B cell (primary cell): ENCODE measurements around the gene KRTAP10-3. TPM values are rescaled to one million over a fixed set of nuclear protein-coding genes. Genes with fewer than 3 reads are reported as not detected.

Experiments used
- ATAC-seq: fragments of 200-7000 bp; cut with Tn5 transposase; one replicate; pipeline ENCODE4 v1.10.0; 2021; ENCODE audit warnings: low read depth, mild to moderate bottlenecking, moderate number of reproducible peaks, moderate library complexity
- CTCF ChIA-PET: fragments of 350-600 bp; sonication (Branson Sonifier 250); formaldehyde crosslinking; loops from one replicate; lab custom pipeline; 2021; ENCODE audit warnings: antibody characterized with exemption, inconsistent platforms; lab: Charles Lee
- POLR2A ChIA-PET: fragments of 350-600 bp; sonication (Branson Sonifier 250); formaldehyde crosslinking; loops from one replicate; lab custom pipeline; 2021; ENCODE audit warnings: antibody characterized with exemption; lab: Charles Lee
- DNase-seq: peaks from one replicate; pipeline ENCODE4 v3.0.0; 2013
- H2AFZ ChIP-seq: 2 replicates; pipeline ENCODE4 v1.6.1; 2012; ENCODE audit warnings: mild to moderate bottlenecking, low read depth, low read length; ENCODE audit not compliant: insufficient read depth, poor library complexity, severe bottlenecking
- H3K27ac ChIP-seq, 2 donors: 1 replicate in 1 of 2; 2 replicates in 1 of 2; pipeline ENCODE4 v1.5.1; 2012 to 2013; ENCODE audit warnings: low read length in 2 of 2, mild to moderate bottlenecking in 2 of 2, moderate library complexity in 1 of 2
- H3K27me3 ChIP-seq, 4 experiments: fragments of 200-600 bp in 1 of 4; sonication (generic) in 1 of 4; replicated peaks in 1 of 4; 1 replicate in 2 of 4; 2 replicates in 2 of 4; pipeline versions ENCODE4 v1.6.1 to v1.7.0; 2013 to 2016; ENCODE audit warnings: low read length in 3 of 4, mild to moderate bottlenecking in 2 of 4, mixed read lengths in 1 of 4, moderate library complexity in 1 of 4; ENCODE audit not compliant: insufficient read depth in 4 of 4, control insufficient read depth in 3 of 4; ENCODE audit errors: control extremely low read depth in 1 of 4
- H3K36me3 ChIP-seq, 2 experiments: replicated peaks in 1 of 2; 1 replicate in 1 of 2; 2 replicates in 1 of 2; pipeline versions ENCODE4 v1.6.1 to v1.7.1; 2013; ENCODE audit warnings: low read length in 1 of 2; ENCODE audit not compliant: insufficient read depth in 2 of 2, control insufficient read depth in 1 of 2; ENCODE audit errors: control extremely low read depth in 1 of 2, extremely low read depth in 1 of 2
- H3K4me1 ChIP-seq, 2 donors: fragments of 200-600 bp in 1 of 2; sonication (generic) in 1 of 2; 1 replicate in 1 of 2; 2 replicates in 1 of 2; pipeline versions ENCODE4 v1.5.1 to v1.6.1; 2013 to 2017; ENCODE audit warnings: low read length in 2 of 2; ENCODE audit not compliant: control insufficient read depth in 2 of 2, insufficient read depth in 2 of 2
- H3K4me2 ChIP-seq: replicated peaks from 2 replicates; pipeline ENCODE3; 2012; ENCODE audit warnings: mild to moderate bottlenecking, low read depth, low read length; ENCODE audit not compliant: poor library complexity, severe bottlenecking
- H3K4me3 ChIP-seq, 5 experiments: fragments of 200-600 bp in 1 of 5; sonication (generic) in 1 of 5; 1 replicate in 3 of 5; 2 replicates in 2 of 5; pipeline versions ENCODE4 v1.5.1 to v1.7.0; 2011 to 2016; ENCODE audit warnings: low read length in 4 of 5, mild to moderate bottlenecking in 4 of 5, low read depth in 2 of 5, control low read depth in 1 of 5, moderate library complexity in 1 of 5; ENCODE audit not compliant: insufficient read depth in 1 of 5; ENCODE audit errors: control extremely low read depth in 1 of 5, extremely low read depth in 1 of 5
- H3K79me2 ChIP-seq: fragments of 200-600 bp; sonication (generic); one replicate; pipeline ENCODE4 v1.6.0; 2016; ENCODE audit warnings: low read length; ENCODE audit not compliant: control insufficient read depth, insufficient read depth
- H3K9ac ChIP-seq: fragments of 200-600 bp; sonication (generic); 2 replicates; pipeline ENCODE4 v1.6.1; 2017; ENCODE audit warnings: mild to moderate bottlenecking, low read length, moderate library complexity
- H3K9me3 ChIP-seq, 3 donors: one replicate each; pipeline versions ENCODE4 v1.6.1 to v1.7.1; 2013; ENCODE audit warnings: low read length in 2 of 3; ENCODE audit not compliant: control insufficient read depth in 2 of 3, insufficient read depth in 1 of 3; ENCODE audit errors: control extremely low read depth in 1 of 3
- H4K20me1 ChIP-seq: 2 replicates; pipeline ENCODE4 v1.6.0; 2012; ENCODE audit warnings: mild to moderate bottlenecking, low read length; ENCODE audit not compliant: insufficient read depth, control insufficient read depth, poor library complexity, severe bottlenecking
- H3K27ac Mint-ChIP-seq: one replicate; pipeline ENCODE4 v1.8.0; 2021; ENCODE audit warnings: mixed read lengths
- H3K27me3 Mint-ChIP-seq: one replicate; pipeline ENCODE4 v1.8.0; 2021; ENCODE audit warnings: mixed read lengths
- H3K4me1 Mint-ChIP-seq: one replicate; pipeline ENCODE4 v1.8.0; 2021; ENCODE audit warnings: mixed read lengths
- H3K4me3 Mint-ChIP-seq: one replicate; pipeline ENCODE4 v1.8.0; 2021; ENCODE audit warnings: mixed read lengths
- H3K9me3 Mint-ChIP-seq: one replicate; pipeline ENCODE4 v1.8.0; 2022; ENCODE audit warnings: mixed read lengths; ENCODE audit not compliant: insufficient read depth
- EZH2 ChIP-seq: IDR thresholded peaks from 2 replicates; pipeline ENCODE4 v1.6.1; 2012; ENCODE audit warnings: borderline replicate concordance, low read depth, mild to moderate bottlenecking, moderate library complexity, low read length; ENCODE audit not compliant: insufficient read depth, poor library complexity, severe bottlenecking
- WGBS: methylation state at CpG from one replicate; pipeline ENCODE4 v1.1.5; 2013; ENCODE audit warnings: missing lambda C conversion rate; ENCODE audit not compliant: insufficient coverage; 5-methylcytosine and 5-hydroxymethylcytosine counted together
- intact Hi-C: fragments of 100-400 bp; cut with micrococcal nuclease; formaldehyde crosslinking; loops from one replicate; pipeline ENCODE4 v1.10.0; 2022
- polyA plus RNA-seq: library from polyadenylated mRNA; depleted of rRNA; stranded (reverse); fragments of >200 nt; gene quantifications from 2 replicates; pipeline ENCODE4 v1.2.3, GENCODE V29; 2012
- total RNA-seq, 2 donors: library from RNA; stranded (reverse); fragments of 120-200 nt in 1 of 2; gene quantifications; 1 replicate in 1 of 2; 2 replicates in 1 of 2; pipeline versions ENCODE4 v1.2.3 to v1.2.4, GENCODE V29; 2013 to 2022
- TF ChIP-seq, protein P1 (sequence below): fragments of 200-600 bp; IDR thresholded peaks from one replicate; pipeline ENCODE4 v1.8.0; 2022; ENCODE audit warnings: antibody characterized with exemption, mild to moderate bottlenecking

KRTAP10-3 gene
- total and polyA plus RNA-seq, 2 donors (not counting 1 experiment from before 2014, with no cell fraction given), result 0.40 TPM; not detected in 1

DNA sequence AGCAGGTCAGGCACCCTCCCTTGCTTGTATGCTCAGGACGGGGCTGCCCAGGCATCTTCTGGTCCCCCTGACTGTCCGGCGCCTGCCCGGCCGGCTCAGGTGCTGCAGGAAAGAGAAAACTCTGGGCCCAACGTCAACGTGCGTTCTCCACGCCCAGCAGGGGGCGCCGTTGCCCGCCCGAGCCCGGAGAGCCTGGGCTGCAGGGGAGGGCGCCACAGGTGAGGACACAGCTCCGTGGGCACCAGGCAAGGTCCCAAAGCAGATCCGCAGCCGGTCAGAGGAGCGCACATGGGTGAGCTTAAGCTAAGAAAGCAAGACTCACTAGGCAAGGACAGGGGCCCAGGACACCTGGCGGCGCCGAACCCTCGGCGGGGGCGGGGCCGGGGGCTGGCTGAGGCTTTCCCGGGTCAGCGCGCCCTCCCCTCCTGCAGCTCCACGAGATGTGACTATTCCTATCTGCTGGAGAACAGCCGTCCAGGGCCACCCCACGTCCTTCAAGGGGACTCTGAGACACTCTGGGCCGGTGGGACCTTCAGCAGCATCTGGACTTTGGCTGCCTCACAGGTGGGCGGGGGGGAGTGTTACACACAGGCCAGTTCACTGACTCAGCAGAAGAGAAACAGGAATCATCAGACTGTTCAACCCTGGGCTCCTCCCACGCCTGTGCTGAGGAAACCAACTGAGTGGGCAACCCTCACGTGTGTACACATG lies 47.9 kb downstream of the KRTAP10-3 start:
- Histone ChIP-seq H3K4me3 (peak overlapping the region in 3 of 5 experiments; percentile 11 to 35 (median 35)), H3K4me2 (peak overlapping the region; percentile 72), H3K4me1 (peaks cover 9 to 11% of the 10 kb centered on the region in 2 donors), H3K27ac (no peak overlapping the region), H3K9ac (peak overlapping the region; percentile 33), H4K20me1 (no peaks in the 10 kb centered on the region), H2AFZ (peak overlapping the region; percentile 40), H3K9me3 (peaks cover 0 to 3% (median 0%) of the 10 kb centered on the region in 3 donors), H3K79me2 (no peaks in the 10 kb centered on the region), H3K36me3 (no peaks in the 10 kb centered on the region), H3K27me3 (peaks cover 0 to 9% (median 4%) of the 10 kb centered on the region in 4 experiments)
- no peak for TF ChIP-seq EZH2
- TF ChIP-seq, protein P1, sequence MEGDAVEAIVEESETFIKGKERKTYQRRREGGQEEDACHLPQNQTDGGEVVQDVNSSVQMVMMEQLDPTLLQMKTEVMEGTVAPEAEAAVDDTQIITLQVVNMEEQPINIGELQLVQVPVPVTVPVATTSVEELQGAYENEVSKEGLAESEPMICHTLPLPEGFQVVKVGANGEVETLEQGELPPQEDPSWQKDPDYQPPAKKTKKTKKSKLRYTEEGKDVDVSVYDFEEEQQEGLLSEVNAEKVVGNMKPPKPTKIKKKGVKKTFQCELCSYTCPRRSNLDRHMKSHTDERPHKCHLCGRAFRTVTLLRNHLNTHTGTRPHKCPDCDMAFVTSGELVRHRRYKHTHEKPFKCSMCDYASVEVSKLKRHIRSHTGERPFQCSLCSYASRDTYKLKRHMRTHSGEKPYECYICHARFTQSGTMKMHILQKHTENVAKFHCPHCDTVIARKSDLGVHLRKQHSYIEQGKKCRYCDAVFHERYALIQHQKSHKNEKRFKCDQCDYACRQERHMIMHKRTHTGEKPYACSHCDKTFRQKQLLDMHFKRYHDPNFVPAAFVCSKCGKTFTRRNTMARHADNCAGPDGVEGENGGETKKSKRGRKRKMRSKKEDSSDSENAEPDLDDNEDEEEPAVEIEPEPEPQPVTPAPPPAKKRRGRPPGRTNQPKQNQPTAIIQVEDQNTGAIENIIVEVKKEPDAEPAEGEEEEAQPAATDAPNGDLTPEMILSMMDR, result peak; percentile 85
- ChIA-PET CTCF (interaction anchor here (0.6 to 3.6 kb wide), 12 partner anchors 26 to 625 kb away, joined by 3 to 37 read pairs (median 4); partner anchors contain the start of gene UBE2G2), POLR2A (no interaction called here)
- peaks cover 7% of the 10 kb centered on the region for H3K4me1 Mint-ChIP-seq
- H3K9me3 Mint-ChIP-seq, result no peaks in the 10 kb centered on the region
- no peak overlapping the region for H3K27ac Mint-ChIP-seq
- 3% methylated on average over 36 of the region's 36 CpGs for WGBS
- H3K27me3 Mint-ChIP-seq, result peaks cover 10% of the 10 kb centered on the region
- peak overlapping the region; percentile 19 for H3K4me3 Mint-ChIP-seq
- peak; percentile 77 for DNase-seq
- intact Hi-C loops, result loop anchor here (1.0 to 5.0 kb wide), 3 partner anchors 283 to 422 kb away; partner anchors contain the start of gene UBE2G2
- ATAC-seq, result peak; percentile 79

DNA sequence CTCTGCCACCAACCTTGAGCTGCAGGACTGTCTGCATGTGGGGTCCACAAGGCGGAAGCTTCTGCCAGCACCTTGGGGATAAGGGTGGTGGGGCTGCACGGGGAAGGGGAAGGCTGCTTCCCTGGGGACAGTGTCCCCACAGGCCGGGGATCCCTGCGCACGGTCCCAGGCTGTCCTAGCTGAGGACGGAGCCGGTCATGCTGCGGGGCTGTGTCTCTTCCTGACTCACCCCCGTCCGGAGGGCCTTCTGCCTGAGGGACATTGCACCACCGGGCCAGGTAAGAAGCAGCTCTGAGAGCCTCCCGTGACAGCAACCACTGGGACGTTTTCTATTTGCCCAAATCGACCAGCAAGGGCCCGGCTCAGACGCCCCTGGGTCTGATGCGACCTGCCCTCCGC lies 48.5 kb downstream of the KRTAP10-3 start:
- Histone ChIP-seq H3K79me2 (no peaks in the 10 kb centered on the region), H3K36me3 (no peaks in the 10 kb centered on the region), H3K9me3 (peaks cover 0 to 3% (median 0%) of the 10 kb centered on the region in 3 donors), H3K9ac (no peak overlapping the region), H3K4me2 (peak overlapping the region; percentile 72), H2AFZ (peak overlapping the region; percentile 40), H3K27me3 (peaks cover 0 to 9% (median 4%) of the 10 kb centered on the region in 4 experiments), H3K27ac (no peak overlapping the region), H4K20me1 (no peaks in the 10 kb centered on the region), H3K4me3 (no peak overlapping the region), H3K4me1 (peaks cover 9 to 11% of the 10 kb centered on the region in 2 donors)
- DNase-seq, result no peak
- Mint-ChIP-seq H3K4me1 (peaks cover 7% of the 10 kb centered on the region), H3K9me3 (no peaks in the 10 kb centered on the region), H3K27me3 (peaks cover 10% of the 10 kb centered on the region), H3K27ac (no peak overlapping the region), H3K4me3 (no peak overlapping the region)
- CTCF ChIA-PET, result interaction anchor here (0.6 to 3.6 kb wide), 11 partner anchors 26 to 626 kb away, joined by 3 to 37 read pairs (median 3); partner anchors contain the start of gene UBE2G2
- POLR2A ChIA-PET, result interaction anchor here (0.6 kb wide), 1 partner anchor 336 kb away, joined by 3 read pairs; no protein-coding TSS in a partner anchor
- TF ChIP-seq EZH2, result no peak
- TF ChIP-seq, protein P1, result no peak
- intact Hi-C loops, result loop anchor here (1.0 to 5.0 kb wide), 3 partner anchors 283 to 422 kb away; partner anchors contain the start of gene UBE2G2
- no peak for ATAC-seq
- WGBS, result 60% methylated on average over 18 of the region's 18 CpGs
